ENCODE data around the gene TK2. TPM values are rescaled to one million over a fixed set of nuclear protein-coding genes. Genes with fewer than 3 reads are reported as not detected.
"Not testable (repeated sequence)": the region's sequence is repeated elsewhere in the genome, so short reads cannot be mapped to it uniquely, and the experiment has no call there.

TK2 gene
- total RNA-seq = 73.5 and 81.3 TPM in 2 replicates

- no peak for TF ChIP-seq CTCF (IDR thresholded peaks at IDR 0.05; ENCODE audit: extremely low read depth, low read depth, low read length)
- Histone ChIP-seq H3K27ac (ENCODE audit: low read depth, low read length) (peak within 1 kb of the TSS; percentile 78), H4K20me1 (ENCODE audit: insufficient read depth, low read length) (no peaks in the 10 kb centered on the region), H3K4me2 (ENCODE audit: insufficient read depth, low read length) (peak within 1 kb of the TSS; percentile 94), H3K36me3 (ENCODE audit: insufficient read depth, low read length) (peaks cover 4% of the 10 kb centered on the region), H3K4me1 (ENCODE audit: insufficient read depth, low read length) (peaks cover 38% of the 10 kb centered on the region), H3K79me2 (ENCODE audit: insufficient read depth, low read length) (peaks cover 21% of the 10 kb centered on the region), H3K27me3 (ENCODE audit: insufficient read depth, low read length) (no peaks in the 10 kb centered on the region), H3K9me3 (ENCODE audit: low read depth, low read length) (no peaks in the 10 kb centered on the region), H3K4me3 (ENCODE audit: insufficient read depth, low read length) (peak within 1 kb of the TSS; percentile 84), H2AFZ (ENCODE audit: low read length) (peak within 1 kb of the TSS; percentile 96)
- DNase-seq (ENCODE audit: insufficient read length, low spot score, missing footprints) = peak; percentile 95
These were observed at the start of gene TK2 for GRCh38 chr16:66549284-66550131. Gene TK2 (minus strand): TSS chr16:66550122. CDS start chr16:66550061, 61 bp downstream.

GRCh38 chr16:66598111-66598510 lies 48.2 kb upstream of the TK2 start:
- H2AFZ ChIP-seq (ENCODE audit: low read length) = no peak overlapping the region
- H3K4me2 ChIP-seq (ENCODE audit: insufficient read depth, low read length) = no peak overlapping the region
- no peaks in the 10 kb centered on the region for H3K9me3 ChIP-seq (ENCODE audit: low read depth, low read length)
- H3K79me2 ChIP-seq (ENCODE audit: insufficient read depth, low read length) = no peaks in the 10 kb centered on the region
- no peaks in the 10 kb centered on the region for H3K36me3 ChIP-seq (ENCODE audit: insufficient read depth, low read length)
- H3K4me1 ChIP-seq (ENCODE audit: insufficient read depth, low read length) = no peaks in the 10 kb centered on the region
- no peak overlapping the region for H3K27ac ChIP-seq (ENCODE audit: low read depth, low read length)
- H3K27me3 ChIP-seq (ENCODE audit: insufficient read depth, low read length) = no peaks in the 10 kb centered on the region
- TF ChIP-seq CTCF (IDR thresholded peaks at IDR 0.05; ENCODE audit: extremely low read depth, low read depth, low read length) = no peak
- H3K4me3 ChIP-seq (ENCODE audit: insufficient read depth, low read length) = no peak overlapping the region
- DNase-seq (ENCODE audit: insufficient read length, low spot score, missing footprints) = no peak
- no peaks in the 10 kb centered on the region for H4K20me1 ChIP-seq (ENCODE audit: insufficient read depth, low read length)

GRCh38 chr16:66596986-66597848 lies 47.3 kb upstream of the TK2 start:
- Histone ChIP-seq H2AFZ (ENCODE audit: low read length) (no peak overlapping the region), H3K36me3 (ENCODE audit: insufficient read depth, low read length) (no peaks in the 10 kb centered on the region), H3K79me2 (ENCODE audit: insufficient read depth, low read length) (no peaks in the 10 kb centered on the region), H3K27ac (ENCODE audit: low read depth, low read length) (no peak overlapping the region), H3K4me3 (ENCODE audit: insufficient read depth, low read length) (no peak overlapping the region), H3K4me2 (ENCODE audit: insufficient read depth, low read length) (no peak overlapping the region), H3K27me3 (ENCODE audit: insufficient read depth, low read length) (no peaks in the 10 kb centered on the region), H4K20me1 (ENCODE audit: insufficient read depth, low read length) (no peaks in the 10 kb centered on the region), H3K9me3 (ENCODE audit: low read depth, low read length) (no peaks in the 10 kb centered on the region), H3K4me1 (ENCODE audit: insufficient read depth, low read length) (no peaks in the 10 kb centered on the region)
- DNase-seq (ENCODE audit: insufficient read length, low spot score, missing footprints) = no peak
- TF ChIP-seq CTCF (IDR thresholded peaks at IDR 0.05; ENCODE audit: extremely low read depth, low read depth, low read length) = no peak

- H3K9me3 ChIP-seq (ENCODE audit: low read depth, low read length); H3K4me1 ChIP-seq (ENCODE audit: insufficient read depth, low read length); H2AFZ ChIP-seq (ENCODE audit: low read length); DNase-seq (ENCODE audit: insufficient read length, low spot score, missing footprints); H3K36me3 ChIP-seq (ENCODE audit: insufficient read depth, low read length); H3K27me3 ChIP-seq (ENCODE audit: insufficient read depth, low read length); H3K4me3 ChIP-seq (ENCODE audit: insufficient read depth, low read length); H3K4me2 ChIP-seq (ENCODE audit: insufficient read depth, low read length); H4K20me1 ChIP-seq (ENCODE audit: insufficient read depth, low read length); H3K27ac ChIP-seq (ENCODE audit: low read depth, low read length); H3K79me2 ChIP-seq (ENCODE audit: insufficient read depth, low read length): not testable (repeated sequence)
These were observed 46.6 kb upstream of the TK2 start for GRCh38 chr16:66596559-66596958.
